Left lung (tissue), 10 donors: ENCODE measurements around the gene P3H3. TPM values are rescaled to one million over a fixed set of nuclear protein-coding genes. Genes with fewer than 3 reads are reported as not detected.

ENCODE experiments used
- ATAC-seq: fragments of 200-7000 bp; cut with Tn5 transposase; one replicate; pipeline ENCODE4 v1.9.1; 2020; ENCODE audit warnings: moderate library complexity
- DNase-seq, 4 donors: peaks; one replicate each; pipeline ENCODE4 v3.0.0-alpha.2; 2013 to 2020
- H3K27ac ChIP-seq, 2 donors: fragments of 200-600 bp; sonication (generic) in 1 of 2; one replicate each; pipeline versions ENCODE4 v1.5.0 to v1.8.0; 2020 to 2021
- H3K27me3 ChIP-seq, 2 donors: fragments of 200-600 bp; sonication (generic) in 1 of 2; one replicate each; pipeline versions ENCODE4 v1.5.0 to v1.8.0; 2020 to 2021
- H3K36me3 ChIP-seq, 2 donors: fragments of 200-600 bp; sonication (generic) in 1 of 2; one replicate each; pipeline versions ENCODE4 v1.5.0 to v1.8.0; 2020 to 2021
- H3K4me1 ChIP-seq, 2 donors: fragments of 200-600 bp; one replicate each; pipeline ENCODE4 v1.8.0; 2021
- H3K4me3 ChIP-seq, 2 donors: fragments of 200-600 bp; sonication (generic) in 1 of 2; one replicate each; pipeline versions ENCODE4 v1.5.0 to v1.8.0; 2020 to 2021; ENCODE audit warnings: mild to moderate bottlenecking in 1 of 2
- H3K9me3 ChIP-seq, 2 donors: fragments of 200-600 bp; sonication (generic) in 1 of 2; one replicate each; pipeline versions ENCODE4 v1.5.0 to v1.8.0; 2020 to 2021
- CTCF ChIP-seq, 2 donors: fragments of 200-600 bp; sonication (generic) in 1 of 2; IDR thresholded peaks; one replicate each; pipeline versions ENCODE4 v1.5.0 to v1.8.0; 2021; ENCODE audit warnings: antibody characterized with exemption in 2 of 2
- intact Hi-C, 2 donors: fragments of 100-400 bp; cut with DNase I; formaldehyde crosslinking; loops; one replicate each; pipeline versions ENCODE4 v1.11.2 to v1.14.2; 2022
- polyA plus RNA-seq, 6 donors: library from polyadenylated mRNA; unstranded; fragments of 120-200 nt; gene quantifications; one replicate each; pipeline ENCODE4 v1.2.1, GENCODE V29; 2013; ENCODE audit not compliant: insufficient read length in 6 of 6
- total RNA-seq, 2 donors: library from RNA; stranded (reverse); fragmentation: NEBNext Ultra II Directional; extraction: Animal tissue kit (Norgen Biotek cat#: 25700); gene quantifications; one replicate each; pipeline ENCODE4 v1.2.1, GENCODE V29; 2021
- donor health status: DM: no; HTN: yes; CAD: no.
- donor health status: DM: no; HTN: no; CAD: no.

The P3H3 gene
- total and polyA plus RNA-seq, 8 donors = 18.0 to 41.7 (median 22.3) TPM

GRCh38 chr12:6838854-6839253 lies 10.6 kb downstream of the P3H3 start:
- no peak for ATAC-seq
- Histone ChIP-seq H3K4me3 (no peak overlapping the region), H3K36me3 (no peaks in the 10 kb centered on the region), H3K4me1 (no peaks in the 10 kb centered on the region), H3K27me3 (no peaks in the 10 kb centered on the region), H3K9me3 (no peaks in the 10 kb centered on the region), H3K27ac (no peak overlapping the region)
- TF ChIP-seq CTCF (IDR thresholded peaks at IDR 0.05) = no peak
- no peak for DNase-seq
- intact Hi-C loops = no loop called here

GRCh38 chr12:6839482-6840201 lies 11.4 kb downstream of the P3H3 start:
- ATAC-seq (no peak), DNase-seq (no peak)
- no peak overlapping the region for H3K4me3 ChIP-seq
- TF ChIP-seq CTCF (IDR thresholded peaks at IDR 0.05) = no peak
- intact Hi-C loops = no loop called here
- H3K36me3 ChIP-seq = no peaks in the 10 kb centered on the region
- no peaks in the 10 kb centered on the region for H3K9me3 ChIP-seq
- H3K27me3 ChIP-seq = no peaks in the 10 kb centered on the region
- no peak overlapping the region for H3K27ac ChIP-seq
- H3K4me1 ChIP-seq = no peaks in the 10 kb centered on the region

GRCh38 chr12:6840330-6840729 lies 12.1 kb downstream of the P3H3 start:
- H3K27ac ChIP-seq = no peak overlapping the region
- no peak overlapping the region for H3K4me3 ChIP-seq
- TF ChIP-seq CTCF (IDR thresholded peaks at IDR 0.05) = no peak
- no peaks in the 10 kb centered on the region for H3K27me3 ChIP-seq
- H3K4me1 ChIP-seq = no peaks in the 10 kb centered on the region
- intact Hi-C loops = no loop called here
- DNase-seq = no peak
- no peak for ATAC-seq
- H3K9me3 ChIP-seq = no peaks in the 10 kb centered on the region
- H3K36me3 ChIP-seq = no peaks in the 10 kb centered on the region

GRCh38 chr12:6840761-6841515 lies 12.7 kb downstream of the P3H3 start, which contains the start of gene GNB3:
GNB3 (plus strand) TSS chr12:6840925; CDS start chr12:6841288, 363 bp downstream.
- no peak for ATAC-seq

More at GRCh38 chr12:6840761-6841515, 12.7 kb downstream of the P3H3 start, which contains the start of gene GNB3:
- H3K9me3 ChIP-seq = no peaks in the 10 kb centered on the region
- TF ChIP-seq CTCF (IDR thresholded peaks at IDR 0.05) = no peak
- intact Hi-C loops = no loop called here
- no peak within 1 kb of the TSS for H3K4me3 ChIP-seq
- H3K27me3 ChIP-seq = no peaks in the 10 kb centered on the region
- no peak within 1 kb of the TSS for H3K27ac ChIP-seq
- peaks cover 0 to 2% of the 10 kb centered on the region in 2 donors for H3K36me3 ChIP-seq
- DNase-seq = peak in 1 of 4 donors; percentile 79
- H3K4me1 ChIP-seq = no peaks in the 10 kb centered on the region
